NCI-H1048 (cell line): ENCODE results near the gene ECPAS.
"Not testable (repeated sequence)": the region's sequence is repeated elsewhere in the genome, so short reads cannot be mapped to it uniquely, and the experiment has no call there.

Source experiments
- DNase-seq: peaks from one replicate; lab custom pipeline; 2025; lab: John Stamatoyannopoulos, UW

The ECPAS gene

DNA sequence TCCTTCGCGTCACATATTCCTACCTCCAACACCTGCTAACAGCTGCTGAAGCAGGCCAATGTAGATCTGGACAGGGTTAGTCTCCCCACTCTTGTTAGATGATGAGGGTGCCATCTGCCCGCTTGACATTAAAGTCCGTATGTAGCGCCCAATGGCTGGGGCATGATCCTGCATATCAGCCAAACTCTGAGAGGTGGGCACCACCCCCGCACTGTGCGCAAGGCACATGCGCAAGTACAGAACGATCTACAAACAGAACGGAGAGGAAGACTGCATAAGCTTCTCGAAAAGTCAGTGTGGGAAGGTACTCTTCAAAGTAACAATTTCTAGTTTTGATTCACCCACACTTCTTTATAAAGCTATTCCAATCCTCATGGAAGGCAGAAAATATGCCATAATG is 69.8 kb downstream of the ECPAS start:
- no peak for DNase-seq

DNA sequence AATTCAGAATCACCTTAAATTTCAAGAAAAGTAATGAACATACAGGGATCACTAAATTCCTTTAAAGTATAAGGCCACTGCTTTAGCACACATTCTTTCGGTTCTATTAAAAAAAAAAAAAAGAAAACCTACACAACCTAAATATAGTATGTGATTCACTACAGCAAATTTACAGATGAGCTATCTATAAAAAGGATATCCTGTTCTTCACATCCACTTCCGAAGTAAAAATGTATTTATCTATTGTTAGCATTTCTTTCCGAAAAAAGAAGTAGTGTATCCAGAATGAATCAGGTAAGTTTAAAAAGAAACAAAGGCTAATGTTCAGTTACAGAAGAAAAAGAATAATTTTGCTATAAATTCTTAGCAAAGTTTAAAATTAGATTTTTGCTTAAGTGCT is 70.2 kb downstream of the ECPAS start:
- DNase-seq: no peak

DNA sequence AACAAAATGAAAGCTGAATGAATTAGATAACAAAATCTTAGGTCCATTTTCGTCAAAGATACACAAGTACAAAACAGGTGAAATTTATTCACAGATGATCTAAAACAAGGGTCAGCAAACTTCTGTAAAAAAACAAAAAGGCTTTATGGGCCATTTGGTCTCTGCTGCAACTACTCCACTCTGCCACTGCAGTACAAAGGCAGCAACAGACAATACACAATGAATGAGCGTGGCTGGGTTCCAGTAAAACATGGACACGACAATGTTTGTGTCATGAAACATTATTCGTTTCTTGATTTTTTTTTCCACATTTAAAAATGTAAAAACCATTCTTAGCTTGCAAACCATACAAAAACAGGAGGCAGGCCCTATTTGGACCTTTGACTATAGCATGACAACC is 71.9 kb downstream of the ECPAS start:
- no peak for DNase-seq

DNA sequence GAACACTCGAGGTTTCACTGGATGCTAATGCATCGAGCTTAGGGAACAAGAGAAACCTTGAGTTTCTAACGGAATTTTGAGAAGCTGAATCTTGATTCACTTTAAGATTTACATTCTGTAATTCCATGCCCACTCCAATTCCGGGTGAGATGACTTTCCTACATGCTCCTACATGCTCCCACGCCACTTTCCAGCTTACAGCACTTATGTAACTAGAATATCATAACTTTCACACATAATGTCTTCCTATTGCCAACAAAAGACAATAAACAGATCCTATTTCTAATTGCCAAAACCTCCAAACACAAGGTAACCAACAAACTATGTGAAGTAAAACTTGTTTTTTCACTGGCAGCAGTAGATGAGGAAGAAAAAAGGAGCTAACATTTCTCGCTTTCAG is 72.9 kb downstream of the ECPAS start:
- DNase-seq: no peak

DNA sequence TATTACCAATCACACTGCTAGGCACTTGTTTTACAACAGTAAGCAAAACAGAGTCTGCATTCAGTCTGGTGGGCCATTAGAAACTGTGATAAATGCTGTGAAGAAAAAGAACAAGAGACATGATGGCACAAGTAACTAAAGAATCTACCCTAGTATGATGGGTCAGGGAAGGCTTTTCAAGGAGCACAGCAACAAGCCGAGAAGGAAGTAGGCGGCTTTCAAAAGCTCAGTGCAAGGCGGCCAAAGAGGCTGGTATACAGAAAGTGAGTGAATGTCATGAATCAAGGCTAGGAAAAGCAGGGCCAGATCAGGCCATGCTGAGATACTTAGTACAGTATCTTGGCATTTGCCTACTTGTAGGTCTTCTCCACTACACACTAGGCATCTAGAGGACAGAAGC is 76.4 kb downstream of the ECPAS start:
- DNase-seq: no peak

DNA sequence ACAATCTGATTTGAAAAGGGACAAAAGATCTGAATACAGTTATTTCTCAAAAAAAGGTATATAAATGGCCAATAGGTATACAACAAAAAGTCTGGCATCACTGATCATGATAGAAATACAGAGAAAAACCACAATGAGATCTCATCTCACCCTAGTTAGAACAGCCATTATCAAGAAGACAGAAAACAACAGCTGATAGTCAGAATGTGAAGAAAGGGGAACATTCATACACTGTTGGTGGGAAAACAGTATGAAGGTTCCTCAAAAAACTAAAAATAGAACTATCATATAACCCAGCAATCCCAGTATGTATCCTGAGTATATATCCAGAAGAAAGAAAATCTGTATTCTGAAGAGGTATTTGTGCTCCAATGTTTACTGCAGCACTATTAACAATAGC is 78.5 kb downstream of the ECPAS start:
- no peak for DNase-seq

DNA sequence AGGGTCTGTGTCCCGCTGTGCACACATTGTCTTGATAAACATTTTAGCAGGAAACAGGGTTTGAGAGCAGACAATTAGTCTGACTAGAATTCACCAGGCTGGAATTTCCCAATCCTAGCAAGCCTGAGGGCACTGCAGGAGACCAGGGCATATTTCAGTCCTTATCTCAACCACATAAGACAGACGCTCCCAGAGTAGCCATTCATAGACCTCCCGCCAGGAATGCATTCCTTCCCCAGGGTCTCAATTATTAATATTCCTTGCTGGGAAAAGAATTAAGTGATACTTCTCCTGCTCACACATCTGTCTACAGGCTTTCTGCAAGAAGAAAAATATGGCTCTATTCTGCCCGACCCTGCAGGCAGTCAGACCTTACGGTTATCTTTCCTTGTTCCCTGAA is 82.7 kb downstream of the ECPAS start:
- not testable (repeated sequence) for DNase-seq

DNA sequence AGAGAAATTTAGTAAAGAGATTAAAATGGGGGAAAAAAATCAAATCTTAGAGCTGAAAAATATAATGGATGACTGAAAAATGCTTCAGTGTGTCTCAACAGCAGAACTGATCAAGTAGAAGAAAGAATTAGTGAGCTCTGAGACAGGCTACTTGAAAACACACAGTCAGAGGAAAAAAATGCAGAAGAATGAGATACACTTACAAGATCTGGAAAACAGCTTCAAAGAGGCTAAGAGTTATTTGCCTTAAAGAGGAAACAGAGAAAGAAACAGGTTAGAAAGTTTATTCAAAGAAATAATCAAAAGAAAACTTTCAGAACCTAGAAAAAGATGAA is 83.7 kb downstream of the ECPAS start:
- no peak for DNase-seq

DNA sequence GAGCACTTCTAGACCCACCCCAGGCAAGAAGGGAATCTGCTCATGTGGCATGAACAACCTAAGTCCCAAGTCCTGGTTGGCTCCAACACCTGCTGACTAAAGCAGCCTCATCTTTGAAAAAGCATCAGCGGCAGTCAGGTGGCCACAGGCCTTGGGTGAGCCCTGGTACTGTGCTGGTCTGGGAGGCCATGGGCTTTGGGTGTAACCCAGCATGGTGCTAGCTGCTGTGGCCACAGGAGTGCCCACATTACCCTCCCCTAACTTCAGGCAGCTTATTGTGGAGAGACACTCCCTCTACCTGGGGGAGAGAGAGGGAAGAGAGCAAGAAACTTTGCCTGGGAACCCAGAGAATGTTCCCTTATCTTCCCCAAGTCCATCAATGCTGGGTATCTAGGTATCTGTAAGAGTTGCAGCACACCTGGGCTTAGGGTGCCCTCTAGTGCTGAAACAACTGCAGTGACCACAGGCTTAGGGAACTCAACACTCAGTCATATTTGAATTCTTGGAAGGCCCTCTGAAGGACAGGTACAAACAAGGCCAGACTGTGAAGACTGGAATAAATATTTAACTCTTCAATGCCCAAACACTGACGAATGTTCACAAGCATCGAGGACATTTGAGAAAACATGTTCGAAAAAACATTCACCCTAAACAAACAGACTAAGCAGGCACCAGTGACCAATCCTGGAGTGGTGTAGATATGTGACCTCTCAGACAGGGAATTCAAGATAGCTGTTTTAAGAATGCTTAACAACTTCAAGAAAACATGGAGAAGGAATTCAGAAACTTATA is 84.2 kb downstream of the ECPAS start:
- DNase-seq: no peak

DNA sequence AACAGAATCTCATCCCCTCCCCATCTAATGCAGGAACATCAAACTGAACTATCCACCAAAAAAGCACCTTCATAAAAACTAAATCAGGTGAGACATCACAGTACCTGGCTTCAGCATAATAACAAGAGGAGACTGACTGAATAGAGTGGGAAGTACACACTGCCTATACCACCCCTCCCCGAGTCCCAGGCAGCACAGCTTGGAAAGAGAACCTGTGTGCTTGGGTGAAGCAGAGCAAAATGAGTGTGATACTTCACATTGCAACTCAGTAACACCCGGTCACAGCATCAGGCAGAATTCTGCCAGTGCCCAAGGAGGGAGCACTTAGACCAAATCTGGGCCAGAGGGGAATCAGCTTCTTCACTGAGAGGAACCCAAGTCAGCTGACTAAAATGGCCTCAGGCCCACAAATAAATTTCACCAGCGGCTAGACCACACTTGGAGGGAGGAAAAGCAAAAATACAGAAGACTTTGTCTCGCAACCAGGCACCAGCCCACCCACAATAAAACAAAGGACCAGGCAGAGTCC is 84.9 kb downstream of the ECPAS start:
- DNase-seq: no peak

DNA sequence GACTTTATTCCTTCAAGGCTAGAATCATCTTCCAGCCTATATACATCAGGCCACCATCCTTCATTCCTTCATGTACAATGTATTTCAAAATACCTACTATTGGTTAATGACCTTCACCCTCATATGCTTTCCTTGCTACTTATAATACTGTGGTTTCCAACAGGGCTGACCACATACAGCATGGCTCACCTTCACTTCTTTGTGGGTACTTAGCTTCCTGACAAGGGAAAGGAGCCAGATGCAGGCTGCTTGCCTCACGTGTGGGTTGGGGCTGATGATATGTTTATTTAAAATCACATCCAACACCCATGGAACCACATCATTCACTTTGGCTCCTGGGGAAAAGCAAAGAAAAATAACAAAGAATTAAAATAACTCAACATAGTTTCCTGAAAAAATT is 90.2 kb downstream of the ECPAS start:
- DNase-seq: no peak

DNA sequence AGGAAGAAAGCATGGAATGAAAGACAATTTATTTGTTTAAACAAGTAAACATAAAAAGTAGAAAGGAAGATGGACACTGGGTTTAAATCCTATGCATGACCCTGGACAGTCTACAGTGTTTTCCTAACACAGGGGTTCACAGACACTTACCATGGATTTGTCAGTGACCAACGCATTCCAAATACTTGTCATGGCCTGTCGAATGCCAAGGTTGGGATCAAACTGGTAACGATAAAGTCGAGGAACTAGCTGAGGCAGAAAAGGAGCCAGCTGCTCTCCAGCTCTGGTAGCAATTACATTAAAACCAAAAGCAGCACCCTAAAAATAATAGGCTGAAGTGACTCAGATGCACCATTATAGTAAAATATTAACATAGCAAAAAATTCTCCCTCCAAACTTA is 94.8 kb downstream of the ECPAS start:
- no peak for DNase-seq

DNA sequence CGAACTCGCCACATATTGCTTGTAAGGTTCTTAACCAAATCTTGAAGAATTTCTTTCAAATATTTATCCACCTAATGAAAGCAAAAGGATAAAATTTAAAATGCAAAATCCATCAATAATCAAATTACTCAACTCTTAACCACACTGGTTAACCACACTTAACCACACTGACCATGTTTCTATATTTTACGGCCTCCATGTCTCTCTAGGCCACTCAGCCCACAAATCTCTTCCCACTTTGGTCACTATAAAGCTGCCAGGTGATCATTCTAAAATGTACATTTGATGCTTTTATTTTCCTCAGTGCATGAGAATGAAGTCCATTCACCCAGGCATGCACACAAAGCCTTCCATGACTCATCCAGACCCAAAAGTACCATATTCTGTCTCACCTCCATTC is 97.8 kb downstream of the ECPAS start:
- DNase-seq: no peak

DNA sequence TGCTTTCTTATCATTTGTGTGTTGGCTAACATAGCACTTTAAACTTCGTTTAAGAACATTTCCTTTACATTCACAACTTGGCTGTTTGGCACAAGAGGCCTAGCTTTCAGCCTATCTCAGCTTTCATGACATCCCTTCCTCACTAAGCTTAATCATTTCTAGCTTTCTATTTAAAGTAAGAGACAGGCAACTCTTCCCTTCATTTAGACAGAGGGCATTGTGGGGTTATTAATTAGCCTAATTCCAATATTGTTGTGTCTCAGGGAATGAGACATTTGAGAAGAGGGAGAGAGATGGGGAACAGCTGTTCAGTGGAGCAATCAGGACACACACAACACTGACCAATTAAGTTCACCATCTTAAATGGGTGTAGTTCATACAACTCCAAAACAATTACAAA is 103.2 kb downstream of the ECPAS start:
- DNase-seq: no peak

DNA sequence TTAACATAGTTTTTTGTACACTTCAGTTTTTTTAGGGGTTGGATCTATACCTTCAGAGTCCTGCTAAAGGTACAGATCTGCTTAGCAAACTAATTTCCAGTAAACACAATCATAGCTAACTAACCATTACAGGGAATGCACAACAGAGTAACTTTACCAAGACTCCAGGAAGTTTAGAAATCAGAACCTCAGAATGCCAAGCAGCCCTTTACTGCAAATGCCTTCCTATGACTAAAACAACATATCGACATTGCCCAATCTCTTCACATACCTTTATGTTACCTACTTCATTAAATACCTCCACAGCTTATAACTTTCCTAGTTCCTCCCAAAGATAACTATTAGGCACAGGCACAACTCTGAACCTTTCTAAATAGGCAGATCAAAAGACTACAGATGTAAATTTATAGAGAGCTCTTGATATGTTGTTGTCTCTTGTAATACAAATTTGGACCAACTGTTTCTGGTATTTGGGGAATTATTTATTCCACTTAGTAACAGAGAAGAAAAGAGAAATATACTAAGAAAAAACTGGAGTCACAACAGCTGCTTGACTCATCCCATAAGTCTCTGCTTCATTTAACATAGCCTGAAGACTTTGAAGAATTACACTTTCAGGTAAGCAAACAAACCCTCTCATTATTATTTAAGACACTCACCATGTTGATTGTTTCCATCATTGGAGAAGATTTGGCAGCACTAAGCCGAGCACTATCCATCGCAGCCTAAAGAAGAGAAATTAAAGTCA is 108.2 kb downstream of the ECPAS start:
- no peak for DNase-seq

DNA sequence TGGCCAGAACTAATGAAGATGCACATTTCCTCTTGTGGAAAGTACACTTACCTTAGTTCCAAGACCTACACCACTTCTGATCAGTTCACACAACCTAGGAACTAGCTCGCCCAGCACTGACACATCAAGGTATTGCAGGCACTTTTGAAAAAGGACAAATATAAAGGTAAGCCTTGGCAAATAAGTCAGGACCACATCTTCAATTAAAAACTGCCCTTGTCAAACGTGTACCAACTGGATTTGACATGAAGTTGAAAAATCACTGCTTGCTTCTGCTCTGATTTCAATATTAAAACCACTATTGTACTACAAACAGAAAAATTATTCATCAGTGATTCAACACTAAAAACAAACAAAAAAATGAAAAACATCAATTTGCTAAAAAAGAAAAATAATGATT is 109.1 kb downstream of the ECPAS start:
- no peak for DNase-seq

DNA sequence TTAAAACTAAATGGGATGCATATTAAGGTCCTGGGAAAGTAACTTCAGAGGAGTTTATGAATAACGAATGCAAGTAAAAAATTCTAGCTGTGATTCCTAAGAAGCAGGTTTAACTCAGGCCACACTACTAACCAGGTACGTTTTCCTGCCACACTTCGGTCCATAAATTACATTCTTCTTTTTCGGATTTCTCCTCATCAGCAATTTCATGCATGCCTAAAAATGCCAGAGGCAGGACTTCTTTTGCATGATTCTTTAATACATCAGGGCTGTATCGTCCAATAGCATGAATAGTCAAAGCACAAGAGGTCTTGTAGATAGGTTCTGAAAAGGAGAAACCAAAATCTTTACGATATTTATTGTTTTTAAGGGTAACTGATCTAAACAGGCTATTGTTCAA is 111.9 kb downstream of the ECPAS start:
- no peak for DNase-seq

DNA sequence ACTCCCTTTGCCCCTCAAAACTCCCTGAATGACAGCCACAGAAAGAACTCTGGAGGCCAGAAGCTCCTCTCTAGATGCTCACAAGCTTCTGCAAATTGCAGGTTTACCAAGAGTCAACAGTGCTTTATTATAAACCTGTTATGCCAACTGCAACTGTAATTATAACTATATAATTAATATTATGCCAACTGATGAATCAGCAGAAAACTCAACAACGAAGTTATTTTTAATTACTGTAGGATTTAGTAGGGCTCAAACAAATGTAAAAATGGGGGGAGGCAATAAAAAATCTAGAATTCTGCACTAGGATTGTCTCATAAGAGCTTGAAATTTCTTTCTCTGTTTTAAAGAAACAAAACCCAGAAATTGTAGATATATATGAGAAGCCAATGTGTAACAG is 117.2 kb downstream of the ECPAS start:
- DNase-seq: no peak

DNA sequence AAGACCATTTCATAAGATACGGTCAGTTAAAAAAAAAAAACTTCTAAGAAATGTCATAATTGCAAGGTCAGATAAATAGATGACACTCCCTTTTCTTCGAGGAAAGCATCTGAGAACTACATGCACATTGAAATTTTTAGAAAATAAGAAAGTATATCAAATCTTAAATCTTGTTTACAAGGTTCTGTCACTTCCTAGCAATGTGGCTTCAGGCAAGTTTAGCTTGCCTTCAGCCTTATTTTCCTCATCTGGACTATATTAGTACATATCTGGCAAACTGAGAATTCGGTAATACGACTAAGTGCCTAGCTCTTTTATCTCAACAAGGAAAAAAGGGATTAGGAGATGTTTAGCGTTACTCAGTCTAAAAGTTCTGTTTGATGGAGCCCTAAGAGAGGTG is 121.7 kb downstream of the ECPAS start:
- DNase-seq: no peak

DNA sequence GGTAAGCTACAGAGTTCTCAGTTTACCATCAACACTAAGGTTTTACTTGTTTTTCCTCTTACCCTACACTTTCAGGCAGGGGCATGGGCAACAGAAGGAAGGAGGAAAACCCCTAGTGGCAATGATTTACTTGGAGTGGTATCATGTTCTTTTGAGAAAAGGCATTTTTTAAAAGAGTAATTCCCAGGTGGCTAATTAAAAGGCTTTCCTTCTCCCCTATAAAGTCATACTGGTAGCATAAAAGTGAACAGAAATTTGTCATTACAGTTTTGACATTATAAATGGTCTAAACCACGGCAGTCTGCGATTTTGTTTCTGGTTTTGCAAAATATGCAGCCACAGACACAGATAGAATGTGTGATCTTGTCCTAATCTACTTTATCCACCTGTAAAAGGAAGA is 123.3 kb downstream of the ECPAS start:
- DNase-seq: no peak

DNA sequence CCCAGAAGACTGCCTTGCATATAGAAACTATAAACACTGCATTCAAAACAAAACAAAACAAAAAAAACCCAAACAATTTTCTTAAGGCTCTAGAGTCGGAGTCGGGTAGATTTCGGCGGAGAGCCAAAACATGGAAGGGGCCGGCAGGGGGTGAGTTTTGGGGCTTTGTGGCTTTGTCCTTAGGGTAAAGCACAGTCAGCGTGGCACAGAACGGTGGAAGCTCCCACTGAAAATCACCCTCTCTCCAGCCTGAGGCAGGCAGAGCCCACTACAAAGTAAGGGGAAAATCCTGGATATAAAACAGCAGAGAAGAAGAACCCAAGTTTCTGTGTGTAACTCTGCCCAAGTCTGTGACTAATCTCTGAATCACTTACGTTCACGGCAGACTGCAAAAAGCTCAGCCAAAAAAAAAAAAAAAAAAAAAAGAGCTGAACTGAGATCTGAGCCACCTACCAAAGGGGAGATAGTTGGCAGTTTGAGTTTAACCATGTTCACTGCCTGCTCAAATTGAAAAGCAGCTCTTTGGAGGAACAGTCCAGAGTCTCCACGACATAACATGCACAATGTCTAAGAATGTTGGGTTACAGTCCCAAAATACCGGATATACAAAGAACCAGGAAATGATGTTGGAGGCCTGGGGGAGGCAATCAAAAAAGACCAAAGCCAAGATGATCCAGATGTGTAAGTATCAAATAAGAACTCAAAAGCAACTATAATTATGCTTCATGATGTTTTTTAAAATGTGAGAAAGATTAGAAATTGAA is 127.5 kb downstream of the ECPAS start:
- DNase-seq: no peak

DNA sequence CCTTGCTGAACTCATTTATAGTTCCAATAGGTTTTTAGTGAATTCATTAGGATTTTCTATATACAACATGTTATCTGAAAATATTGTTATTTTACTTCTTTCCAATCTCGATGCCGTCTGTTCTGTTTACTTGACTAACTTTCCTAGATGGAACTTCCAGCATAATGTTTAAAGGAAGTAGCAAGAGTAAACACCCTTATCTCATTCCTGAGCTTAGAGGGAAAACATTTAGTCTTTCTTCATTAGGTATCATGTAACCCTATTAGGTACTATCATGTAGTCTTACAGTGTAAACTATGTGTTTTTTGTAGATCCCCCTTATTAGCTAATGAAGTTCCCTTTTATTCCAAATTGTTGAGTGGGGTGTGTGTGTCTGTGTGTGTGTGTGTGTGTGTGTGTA is 131.6 kb downstream of the ECPAS start:
- no peak for DNase-seq

DNA sequence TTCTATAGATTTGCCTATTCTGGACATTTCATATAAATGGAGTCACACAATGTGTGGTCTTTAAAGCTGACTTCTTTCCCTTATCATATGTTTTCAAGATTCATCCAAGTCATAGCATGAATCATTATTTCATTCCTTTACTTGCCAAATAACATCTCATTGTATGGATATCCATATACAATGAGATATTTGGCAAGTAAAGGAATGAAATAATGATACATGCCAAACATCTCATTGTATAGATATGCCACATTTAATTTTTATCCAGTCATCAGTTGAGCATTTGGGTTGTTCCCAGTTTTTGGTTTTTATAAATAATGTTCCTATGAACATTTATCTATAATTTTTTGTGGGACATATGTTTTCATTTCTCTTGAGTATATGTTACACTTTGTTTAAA is 133.6 kb downstream of the ECPAS start:
- DNase-seq: no peak
